Right lobe of liver (tissue), 6 donors: ENCODE measurements around the gene FTO. TPM values are rescaled to one million over a fixed set of nuclear protein-coding genes. Genes with fewer than 3 reads are reported as not detected.
"Not testable (repeated sequence)": the region's sequence is repeated elsewhere in the genome, so short reads cannot be mapped to it uniquely, and the experiment has no call there.

Source experiments
- ATAC-seq, 4 donors: fragments of 200-7000 bp; cut with Tn5 transposase; one replicate each; pipeline ENCODE4 v1.9.1; 2020; ENCODE audit warnings: mild to moderate bottlenecking in 4 of 4, moderate library complexity in 4 of 4
- DNase-seq, 3 donors: peaks; one replicate each; pipeline ENCODE4 v3.0.0-alpha.2; 2020
- H3K27ac ChIP-seq, 3 donors: fragments of 200-600 bp; one replicate each; pipeline ENCODE4 v1.8.0; 2022
- H3K27me3 ChIP-seq, 2 donors: fragments of 200-600 bp; one replicate each; pipeline ENCODE4 v1.8.0; 2022
- H3K36me3 ChIP-seq, 4 donors: fragments of 200-600 bp; sonication (generic) in 1 of 4; one replicate each; pipeline versions ENCODE4 v1.5.1 to v1.8.0; 2017 to 2022; ENCODE audit warnings: control low read depth in 1 of 4
- H3K4me1 ChIP-seq, 4 donors: fragments of 200-600 bp; sonication (generic) in 1 of 4; one replicate each; pipeline versions ENCODE4 v1.5.1 to v1.8.0; 2017 to 2022; ENCODE audit warnings: control low read depth in 1 of 4
- H3K4me3 ChIP-seq, 3 donors: fragments of 200-600 bp; one replicate each; pipeline ENCODE4 v1.8.0; 2022
- H3K9me3 ChIP-seq, 4 donors: fragments of 200-600 bp; sonication (generic) in 1 of 4; one replicate each; pipeline versions ENCODE4 v1.5.1 to v1.8.0; 2017 to 2022; ENCODE audit warnings: control low read depth in 1 of 4
- CTCF ChIP-seq, 4 donors: fragments of 200-600 bp in 3 of 4; fragments of 450-650 bp in 1 of 4; IDR thresholded peaks; one replicate each; pipeline versions ENCODE4 v1.5.1 to v1.8.0; 2016 to 2022; ENCODE audit warnings: antibody characterized with exemption in 4 of 4, mild to moderate bottlenecking in 2 of 4
- POLR2A ChIP-seq: fragments of 450-650 bp; IDR thresholded peaks from one replicate; pipeline ENCODE4 v1.6.1; 2017; ENCODE audit warnings: antibody characterized with exemption, mild to moderate bottlenecking
- WGBS: methylation state at CpG from one replicate; pipeline ENCODE4 v1.1.6; 2018; ENCODE audit warnings: low coverage, low lambda C conversion rate; ENCODE audit not compliant: insufficient coverage; ENCODE audit errors: missing lambda C conversion rate; 5-methylcytosine and 5-hydroxymethylcytosine counted together
- intact Hi-C, 2 donors: fragments of 100-400 bp; cut with DNase I; formaldehyde crosslinking; loops; one replicate each; pipeline versions ENCODE4 v1.11.2 to v1.14.1; 2022
- total RNA-seq, 6 experiments: library from RNA; depleted of rRNA in 2 of 6; stranded (reverse); fragments of >200 nt in 2 of 6; fragmentation: NEBNext Ultra II Directional in 3 of 6; extraction: Animal tissue kit (Norgen Biotek cat#: 25700) in 3 of 6; gene quantifications; one replicate each; pipeline versions ENCODE4 v1.1.0 to v1.2.4, GENCODE V29; 2016 to 2023
- donor health status: DM: no; HTN: yes; CAD: no.
- donor health status: DM: no; HTN: no; CAD: no.
- donor health status: DM: no; HTN: no; CAD: no.
- donor health status: DM: no; HTN: yes; CAD: no.
- donor health status: DM: no; HTN: yes; CAD: no.

The FTO gene
- total RNA-seq, 6 experiments from 2014 or later = 28.9 to 51.6 (median 33.6) TPM

DNA sequence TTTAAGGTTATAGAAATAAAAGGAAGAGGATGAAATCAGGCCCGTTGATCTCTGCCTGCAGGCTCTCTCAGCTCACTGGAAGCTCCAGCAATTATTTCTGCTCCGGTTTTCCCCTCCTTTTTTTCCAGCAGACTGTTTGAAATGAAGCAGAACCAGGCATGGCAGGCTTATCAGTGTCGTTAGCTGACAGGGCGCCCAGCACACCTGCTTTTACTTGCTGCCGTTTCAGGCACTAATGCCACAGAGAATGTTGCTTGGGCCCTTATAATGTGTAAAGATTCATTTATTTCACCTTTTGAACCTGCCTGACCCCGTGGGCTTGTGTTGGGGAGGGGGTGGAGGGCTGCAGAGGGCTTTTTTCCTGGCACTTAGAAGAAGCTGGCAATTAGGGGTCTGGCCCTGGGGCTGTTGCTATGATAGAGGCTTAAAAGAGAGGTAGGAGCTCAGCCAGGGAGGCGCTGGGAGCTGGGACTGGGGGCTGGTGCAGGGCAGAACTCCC, 474.6 kb downstream of the FTO start:
- WGBS = 14% methylated on average over 6 of the region's 7 CpGs
- Histone ChIP-seq H3K4me1 (peaks cover 0 to 43% (median 22%) of the 10 kb centered on the region in 4 donors), H3K4me3 (no peak overlapping the region), H3K27ac (peak overlapping the region in 2 of 3 donors; percentile 26 to 43), H3K27me3 (no peaks in the 10 kb centered on the region), H3K36me3 (no peaks in the 10 kb centered on the region), H3K9me3 (no peaks in the 10 kb centered on the region)
- TF ChIP-seq POLR2A (no peak), CTCF (IDR thresholded peaks at IDR 0.05) (no peak)
- peak in 1 of 4 donors; percentile 1 for ATAC-seq
- DNase-seq = no peak
- intact Hi-C loops = no loop called here

- peaks cover 0 to 32% (median 15%) of the 10 kb centered on the region in 4 donors for H3K4me1 ChIP-seq
- intact Hi-C loops = no loop called here
- no peaks in the 10 kb centered on the region for H3K27me3 ChIP-seq
- peak overlapping the region; percentile 33 to 75 (median 75) for H3K27ac ChIP-seq
- no peaks in the 10 kb centered on the region for H3K9me3 ChIP-seq
- no peaks in the 10 kb centered on the region for H3K36me3 ChIP-seq
- ATAC-seq (peak; percentile 19 to 79 (median 62)), DNase-seq (no peak)
- 52% methylated on average over 3 of the region's 3 CpGs for WGBS
- H3K4me3 ChIP-seq = no peak overlapping the region
- TF ChIP-seq CTCF (IDR thresholded peaks at IDR 0.05) = no peak
- peak; percentile 18 for TF ChIP-seq POLR2A
Measured at GRCh38 chr16:54180421-54181359, 476.7 kb downstream of the FTO start.

- WGBS = 73% methylated on average over 4 of the region's 10 CpGs
- H3K9me3 ChIP-seq, H3K4me3 ChIP-seq, intact Hi-C loops, H3K27me3 ChIP-seq, H3K36me3 ChIP-seq, ATAC-seq, DNase-seq: not testable (repeated sequence)
- peak overlapping the region; percentile 33 to 75 (median 75) for H3K27ac ChIP-seq
- peaks cover 0 to 30% (median 9%) of the 10 kb centered on the region in 4 donors for H3K4me1 ChIP-seq
Measured at GRCh38 chr16:54181683-54182329, 477.9 kb downstream of the FTO start.

GRCh38 chr16:54185045-54185444, 481.1 kb downstream of the FTO start:
- WGBS = 65% methylated on average over 2 of the region's 2 CpGs
- Histone ChIP-seq H3K9me3 (no peaks in the 10 kb centered on the region), H3K27me3 (no peaks in the 10 kb centered on the region), H3K27ac (no peak overlapping the region), H3K36me3 (no peaks in the 10 kb centered on the region), H3K4me3 (no peak overlapping the region), H3K4me1 (peaks cover 0 to 16% (median 4%) of the 10 kb centered on the region in 4 donors)
- intact Hi-C loops = no loop called here
- TF ChIP-seq POLR2A (no peak), CTCF (IDR thresholded peaks at IDR 0.05) (no peak)
- ATAC-seq (no peak), DNase-seq (no peak)
